K562 (cell line): Measurements from ENCODE around the gene HOXB7. TPM values are rescaled to one million over a fixed set of nuclear protein-coding genes. Genes with fewer than 3 reads are reported as not detected.

Source experiments
- ATF3 ChIP-seq, 2 experiments: fragments of 450-650 bp in 1 of 2; sonication (generic) in 1 of 2; formaldehyde crosslinking in 1 of 2; IDR thresholded peaks in 1 of 2; conservative IDR thresholded peaks in 1 of 2; 2 replicates each; pipeline versions ENCODE4 v1.6.1 to v1.8.1; 2016 to 2023; ENCODE audit warnings: mild to moderate bottlenecking in 2 of 2, moderate library complexity in 2 of 2, inconsistent platforms in 1 of 2, missing genetic modification reagents in 1 of 2
- CBFA2T3 ChIP-seq: fragments of 450-650 bp; IDR thresholded peaks from 2 replicates; pipeline ENCODE4 v1.6.1; 2017
- CBX8 ChIP-seq: fragments of 200-600 bp; sonication (generic); IDR thresholded peaks from 2 replicates; pipeline ENCODE4 v1.6.1; 2012; ENCODE audit warnings: borderline replicate concordance, mixed run types, low read depth, mild to moderate bottlenecking, moderate library complexity, mixed read lengths, low read length, control low read depth, inconsistent platforms; ENCODE audit not compliant: poor library complexity, severe bottlenecking; ENCODE audit errors: extremely low read depth
- E2F8 ChIP-seq: fragments of 450-650 bp; IDR thresholded peaks from 2 replicates; pipeline ENCODE4 v1.7.1; 2018; ENCODE audit warnings: mild to moderate bottlenecking, low read depth; ENCODE audit not compliant: partially characterized antibody
- HINFP ChIP-seq: fragments of 450-650 bp; conservative IDR thresholded peaks from 2 replicates; pipeline ENCODE4 v1.6.1; 2016; ENCODE audit warnings: missing genetic modification characterization, low read depth, mild to moderate bottlenecking, control low read depth, missing compliant biosample characterization
- KAT8 ChIP-seq: fragments of 450-650 bp; IDR thresholded peaks from 2 replicates; pipeline ENCODE4 v1.6.1; 2016; ENCODE audit warnings: low read depth, mild to moderate bottlenecking
- NFIC ChIP-seq: fragments of 450-650 bp; IDR thresholded peaks from 2 replicates; pipeline ENCODE4 v1.6.1; 2017; ENCODE audit warnings: mild to moderate bottlenecking, inconsistent platforms
- PHF20 ChIP-seq: fragments of 450-650 bp; IDR thresholded peaks from 2 replicates; pipeline ENCODE4 v1.6.1; 2018; ENCODE audit not compliant: partially characterized antibody
- PHTF2 ChIP-seq: fragments of 250-450 bp; sonication (Bioruptor Pico); IDR thresholded peaks from 2 replicates; pipeline ENCODE4 v1.5.0; 2021; ENCODE audit warnings: mild to moderate bottlenecking
- SMARCA4 ChIP-seq: fragments of 450-650 bp; IDR thresholded peaks from 2 replicates; pipeline ENCODE4 v1.6.1; 2016
- TAF15 ChIP-seq: fragments of 200-400 bp; formaldehyde crosslinking; IDR thresholded peaks from 2 replicates; pipeline ENCODE4 v1.6.1; 2017; ENCODE audit warnings: mild to moderate bottlenecking, low read depth, low read length, moderate library complexity
- TRIM28 ChIP-seq: fragments of 450-650 bp; IDR thresholded peaks from 2 replicates; pipeline ENCODE4 v1.6.1; 2017
- U2AF1 ChIP-seq: fragments of 200-400 bp; formaldehyde crosslinking; optimal IDR thresholded peaks from 2 replicates; pipeline ENCODE3; 2017; ENCODE audit warnings: mild to moderate bottlenecking, low read depth, low read length, moderate library complexity
- ZNF212 ChIP-seq: fragments of 450-650 bp; formaldehyde crosslinking; IDR thresholded peaks from 2 replicates; pipeline ENCODE4 v1.4.0; 2020; ENCODE audit warnings: mild to moderate bottlenecking
- ZNF217 ChIP-seq: sonication (generic); formaldehyde crosslinking; IDR thresholded peaks from 2 replicates; pipeline ENCODE4 v1.8.0; 2022; ENCODE audit warnings: mild to moderate bottlenecking, missing genetic modification reagents
- ZNF507 ChIP-seq: conservative IDR thresholded peaks from 2 replicates; pipeline ENCODE4 v1.6.1; 2017; ENCODE audit warnings: missing genetic modification characterization, missing compliant biosample characterization
- polyA plus RNA-seq, 8 experiments: library from polyadenylated mRNA; depleted of rRNA in 4 of 8; stranded (reverse) in 5 of 8; unstranded in 3 of 8; fragments of >200 nt; fragmentation: Nextera tagmentation in 2 of 8; fragmentation: Illumina TruSeq in 1 of 8; extraction: Ambion mirVana in 2 of 8; extraction: Trizol in 1 of 8; gene quantifications; 2 replicates each; pipeline versions ENCODE4 v1.2.1 to v1.2.3, GENCODE V29; 2011 to 2014; ENCODE audit warnings: inconsistent platforms in 1 of 8, missing spikeins in 1 of 8
- total RNA-seq, 7 experiments: library from RNA; depleted of rRNA in 6 of 7; stranded (reverse); fragments of >200 nt in 6 of 7; fragmentation: Illumina TruSeq in 2 of 7; extraction: Trizol in 2 of 7; gene quantifications; 2 replicates each; pipeline versions ENCODE4 v1.2.1 to v1.2.3, GENCODE V29; 2011 to 2021; ENCODE audit warnings: low replicate concordance in 1 of 7
- TF ChIP-seq, protein P1 (sequence below): sonication (generic); formaldehyde crosslinking; IDR thresholded peaks from 2 replicates; pipeline ENCODE4 v1.8.0; 2023; ENCODE audit warnings: mild to moderate bottlenecking, missing genetic modification reagents
- TF ChIP-seq, protein P2 (sequence below): fragments of 250-450 bp; sonication (Bioruptor Pico); IDR thresholded peaks from 2 replicates; pipeline ENCODE4 v1.4.0; 2020; ENCODE audit warnings: mild to moderate bottlenecking, moderate library complexity

The HOXB7 gene
- total and polyA plus RNA-seq, 9 of the 15 experiments (the other 6 are each of a cell fraction or from before 2014, with no cell fraction given) = 5.5 to 16.7 (median 8.3) TPM

DNA sequence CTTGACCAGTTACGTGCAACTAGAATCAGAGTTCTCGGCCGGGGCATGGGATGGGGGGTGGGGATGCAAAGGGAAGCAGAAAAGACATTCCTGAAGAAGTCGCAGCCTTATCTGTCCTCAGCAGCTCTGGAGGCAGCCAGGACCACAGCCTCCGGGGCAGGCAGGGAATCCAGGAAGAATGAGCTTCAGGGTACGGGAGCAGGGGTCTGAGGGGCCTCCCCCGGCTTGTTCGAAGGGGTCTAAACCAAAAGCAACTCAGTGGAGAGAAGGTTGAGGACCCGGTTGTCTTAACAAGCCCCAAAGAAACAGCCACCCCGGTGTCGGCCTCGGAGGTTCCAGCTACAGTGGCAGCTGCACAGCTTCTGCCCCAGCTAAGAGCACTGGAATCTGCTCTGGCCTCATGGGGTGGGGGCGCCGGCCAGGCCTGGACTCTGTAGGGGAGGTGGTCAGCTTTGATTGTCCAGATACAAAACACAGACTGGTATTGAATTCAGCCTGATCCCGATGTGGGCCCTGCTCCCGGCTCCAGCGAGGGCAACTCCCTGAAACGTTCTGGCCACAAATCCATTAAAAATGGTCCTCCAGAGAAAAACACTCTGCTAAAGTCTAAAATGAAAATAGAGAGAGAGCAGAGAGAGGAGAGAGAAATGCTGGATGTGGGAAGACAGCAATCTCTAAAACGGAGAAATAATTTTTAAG lies 40.3 kb downstream of the HOXB7 start (continued):
- TF ChIP-seq HINFP = no peak
- TF ChIP-seq PHF20 = no peak
- no peak for TF ChIP-seq U2AF1
- no peak for TF ChIP-seq TAF15
- TF ChIP-seq SMARCA4 = peak; percentile 61; the same call in 1 of the 2 replicates
- no peak for TF ChIP-seq E2F8
- TF ChIP-seq, protein P1, sequence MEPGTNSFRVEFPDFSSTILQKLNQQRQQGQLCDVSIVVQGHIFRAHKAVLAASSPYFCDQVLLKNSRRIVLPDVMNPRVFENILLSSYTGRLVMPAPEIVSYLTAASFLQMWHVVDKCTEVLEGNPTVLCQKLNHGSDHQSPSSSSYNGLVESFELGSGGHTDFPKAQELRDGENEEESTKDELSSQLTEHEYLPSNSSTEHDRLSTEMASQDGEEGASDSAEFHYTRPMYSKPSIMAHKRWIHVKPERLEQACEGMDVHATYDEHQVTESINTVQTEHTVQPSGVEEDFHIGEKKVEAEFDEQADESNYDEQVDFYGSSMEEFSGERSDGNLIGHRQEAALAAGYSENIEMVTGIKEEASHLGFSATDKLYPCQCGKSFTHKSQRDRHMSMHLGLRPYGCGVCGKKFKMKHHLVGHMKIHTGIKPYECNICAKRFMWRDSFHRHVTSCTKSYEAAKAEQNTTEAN (CRISPR knock-in tag) = no peak
- TF ChIP-seq NFIC = 0 out of 2 replicates have a peak, but pooled peaks have one; percentile 19
- TF ChIP-seq TRIM28 = no peak
- peak; percentile 67 for TF ChIP-seq CBFA2T3
- no peak for TF ChIP-seq ZNF212 (CRISPR knock-in tag)
- TF ChIP-seq CBX8 = no peak
- TF ChIP-seq PHTF2 (CRISPR knock-in tag) = no peak
- no peak for TF ChIP-seq ATF3 (IDR thresholded peaks at IDR 0.05)
- no peak for TF ChIP-seq ATF3 (CRISPR knock-in tag; conservative IDR thresholded peaks at IDR 0.05)
- no peak for TF ChIP-seq KAT8
- TF ChIP-seq, protein P2, sequence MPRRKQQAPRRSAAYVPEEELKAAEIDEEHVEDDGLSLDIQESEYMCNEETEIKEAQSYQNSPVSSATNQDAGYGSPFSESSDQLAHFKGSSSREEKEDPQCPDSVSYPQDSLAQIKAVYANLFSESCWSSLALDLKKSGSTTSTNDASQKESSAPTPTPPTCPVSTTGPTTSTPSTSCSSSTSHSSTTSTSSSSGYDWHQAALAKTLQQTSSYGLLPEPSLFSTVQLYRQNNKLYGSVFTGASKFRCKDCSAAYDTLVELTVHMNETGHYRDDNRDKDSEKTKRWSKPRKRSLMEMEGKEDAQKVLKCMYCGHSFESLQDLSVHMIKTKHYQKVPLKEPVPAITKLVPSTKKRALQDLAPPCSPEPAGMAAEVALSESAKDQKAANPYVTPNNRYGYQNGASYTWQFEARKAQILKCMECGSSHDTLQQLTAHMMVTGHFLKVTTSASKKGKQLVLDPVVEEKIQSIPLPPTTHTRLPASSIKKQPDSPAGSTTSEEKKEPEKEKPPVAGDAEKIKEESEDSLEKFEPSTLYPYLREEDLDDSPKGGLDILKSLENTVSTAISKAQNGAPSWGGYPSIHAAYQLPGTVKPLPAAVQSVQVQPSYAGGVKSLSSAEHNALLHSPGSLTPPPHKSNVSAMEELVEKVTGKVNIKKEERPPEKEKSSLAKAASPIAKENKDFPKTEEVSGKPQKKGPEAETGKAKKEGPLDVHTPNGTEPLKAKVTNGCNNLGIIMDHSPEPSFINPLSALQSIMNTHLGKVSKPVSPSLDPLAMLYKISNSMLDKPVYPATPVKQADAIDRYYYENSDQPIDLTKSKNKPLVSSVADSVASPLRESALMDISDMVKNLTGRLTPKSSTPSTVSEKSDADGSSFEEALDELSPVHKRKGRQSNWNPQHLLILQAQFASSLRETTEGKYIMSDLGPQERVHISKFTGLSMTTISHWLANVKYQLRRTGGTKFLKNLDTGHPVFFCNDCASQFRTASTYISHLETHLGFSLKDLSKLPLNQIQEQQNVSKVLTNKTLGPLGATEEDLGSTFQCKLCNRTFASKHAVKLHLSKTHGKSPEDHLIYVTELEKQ (CRISPR knock-in tag) = no peak
- TF ChIP-seq ZNF507 (tag) = no peak
- TF ChIP-seq ZNF217 (CRISPR knock-in tag) = no peak
